GM12801 (cell line): ENCODE measurements around the gene CEACAM18.

Experiments used
- CTCF ChIP-seq: IDR thresholded peaks from one replicate; pipeline ENCODE4 v1.5.1; 2011; ENCODE audit warnings: control low read depth; ENCODE audit not compliant: insufficient read length; ENCODE audit errors: extremely low read depth

The CEACAM18 gene

GRCh38 chr19:51457351-51458013 lies 20.9 kb upstream of the CEACAM18 start:
- TF ChIP-seq CTCF = no peak

GRCh38 chr19:51458051-51458645 lies 20.2 kb upstream of the CEACAM18 start, which contains the start of gene SIGLEC8:
TSS of gene SIGLEC8 (minus strand) at chr19:51458454. CDS start at chr19:51458387, 67 bp downstream.
- no peak for TF ChIP-seq CTCF

- no peak for TF ChIP-seq CTCF
Measured at GRCh38 chr19:51458899-51459505, 19.3 kb upstream of the CEACAM18 start.

GRCh38 chr19:51460164-51460992 lies 18.0 kb upstream of the CEACAM18 start:
- TF ChIP-seq CTCF = no peak

GRCh38 chr19:51461723-51462161 lies 16.6 kb upstream of the CEACAM18 start:
- no peak for TF ChIP-seq CTCF

- no peak for TF ChIP-seq CTCF
Measured at GRCh38 chr19:51462276-51462675, 16.1 kb upstream of the CEACAM18 start.

GRCh38 chr19:51462681-51463080 lies 15.7 kb upstream of the CEACAM18 start:
- TF ChIP-seq CTCF = no peak
